SK-N-SH (cell line): Measurements from ENCODE around the gene PLEKHA4. TPM values are rescaled to one million over a fixed set of nuclear protein-coding genes. Genes with fewer than 3 reads are reported as not detected.

Experiments used
- CTCF ChIA-PET: fragments of 300-600, 350-600 bp; formaldehyde crosslinking; extraction: SDS; loops from one replicate; lab custom pipeline; 2021; lab: Yijun Ruan, JAX
- POLR2A ChIA-PET: fragments of 350-600 bp; sonication (Branson Sonifier 250); formaldehyde crosslinking; extraction: SDS; loops from one replicate; lab custom pipeline; 2020; ENCODE audit warnings: antibody characterized with exemption, inconsistent platforms; lab: Yijun Ruan, JAX
- DNase-seq: peaks from one replicate; pipeline ENCODE4 v3.0.0; 2012
- H2AFZ ChIP-seq: fragments of 200-600 bp; sonication (generic); 2 replicates; pipeline ENCODE4 v1.8.1; 2016; ENCODE audit warnings: antibody characterized with exemption, mild to moderate bottlenecking, low read depth
- H3F3A ChIP-seq: fragments of 200-600 bp; sonication (generic); replicated peaks from 2 replicates; pipeline ENCODE3; 2016; ENCODE audit warnings: antibody characterized with exemption, mild to moderate bottlenecking; ENCODE audit not compliant: insufficient read depth
- H3K27ac ChIP-seq, 2 experiments: fragments of 200-500 bp in 1 of 2; fragments of 200-600 bp in 1 of 2; sonication (Bioruptor generic) in 1 of 2; sonication (generic), shearing (Covaris generic) in 1 of 2; 2 replicates each; pipeline versions ENCODE4 v1.5.1 to v1.6.1; 2014 to 2016; ENCODE audit warnings: low read depth in 2 of 2, inconsistent platforms in 1 of 2, low read length in 1 of 2, mild to moderate bottlenecking in 1 of 2, mixed read lengths in 1 of 2
- H3K27me3 ChIP-seq: fragments of 200-600 bp; sonication (generic), shearing (Covaris generic); 2 replicates; pipeline ENCODE4 v1.6.1; 2016; ENCODE audit warnings: mixed run types; ENCODE audit not compliant: insufficient read depth
- H3K36me3 ChIP-seq, 2 experiments: fragments of 200-500 bp in 1 of 2; fragments of 200-600 bp in 1 of 2; sonication (Bioruptor generic) in 1 of 2; sonication (generic) in 1 of 2; replicated peaks in 1 of 2; 2 replicates each; pipeline versions ENCODE3 to v1.5.1; 2014 to 2016; ENCODE audit warnings: low read length in 1 of 2, mild to moderate bottlenecking in 1 of 2; ENCODE audit not compliant: insufficient read depth in 2 of 2, control insufficient read depth in 1 of 2
- H3K4me1 ChIP-seq, 2 experiments: fragments of 200-500 bp in 1 of 2; fragments of 200-600 bp in 1 of 2; sonication (Bioruptor generic) in 1 of 2; sonication (generic), shearing (Covaris generic) in 1 of 2; 2 replicates each; pipeline versions ENCODE4 v1.5.1 to v1.6.1; 2014 to 2016; ENCODE audit warnings: low read depth in 1 of 2, low read length in 1 of 2, mixed run types in 1 of 2; ENCODE audit not compliant: insufficient read depth in 2 of 2, control insufficient read depth in 1 of 2
- H3K4me2 ChIP-seq: fragments of 200-600 bp; sonication (generic), shearing (Covaris generic); 2 replicates; pipeline ENCODE4 v1.6.1; 2017; ENCODE audit warnings: mixed run types
- H3K4me3 ChIP-seq, 2 experiments: fragments of 200-500 bp in 1 of 2; fragments of 200-600 bp in 1 of 2; sonication (Bioruptor generic) in 1 of 2; sonication (generic), shearing (Covaris generic) in 1 of 2; 2 replicates each; pipeline versions ENCODE4 v1.5.1 to v1.8.1; 2014 to 2016; ENCODE audit warnings: low read depth in 2 of 2, inconsistent platforms in 1 of 2, low read length in 1 of 2, mild to moderate bottlenecking in 1 of 2, mixed read lengths in 1 of 2, moderate library complexity in 1 of 2
- H3K79me2 ChIP-seq: fragments of 200-600 bp; sonication (generic); 2 replicates; pipeline ENCODE4 v1.8.1; 2017; ENCODE audit warnings: mild to moderate bottlenecking; ENCODE audit not compliant: insufficient read depth
- H3K9ac ChIP-seq: fragments of 200-600 bp; sonication (generic); 2 replicates; pipeline ENCODE4 v1.6.1; 2017; ENCODE audit warnings: mixed run types
- H3K9me2 ChIP-seq: fragments of 200-600 bp; sonication (generic); 2 replicates; pipeline ENCODE4 v1.6.1; 2017; ENCODE audit warnings: mixed run types
- H3K9me3 ChIP-seq: fragments of 200-600 bp; sonication (generic); 2 replicates; pipeline ENCODE4 v1.6.1; 2017; ENCODE audit warnings: mixed run types, mild to moderate bottlenecking, moderate library complexity
- H4K20me1 ChIP-seq: fragments of 200-600 bp; sonication (generic); 2 replicates; pipeline ENCODE4 v1.6.1; 2017; ENCODE audit warnings: mild to moderate bottlenecking, mixed run types; ENCODE audit not compliant: insufficient read depth
- CTCF ChIP-seq: fragments of 200-600 bp; sonication (generic); IDR thresholded peaks from 2 replicates; pipeline ENCODE4 v1.6.1; 2017; ENCODE audit warnings: antibody characterized with exemption, mild to moderate bottlenecking, moderate library complexity
- ELF1 ChIP-seq: IDR thresholded peaks from 2 replicates; pipeline ENCODE4 v1.4.0; 2012
- EZH2phosphoT487 ChIP-seq: fragments of 200-600 bp; sonication (generic); IDR thresholded peaks from 2 replicates; pipeline ENCODE4 v1.6.1; 2017; ENCODE audit warnings: low read depth, mixed run types, mild to moderate bottlenecking, antibody characterized with exemption, moderate library complexity, borderline replicate concordance
- FOXM1 ChIP-seq: IDR thresholded peaks from 2 replicates; pipeline ENCODE4 v1.4.0; 2012; ENCODE audit warnings: low read depth, mild to moderate bottlenecking
- GATA2 ChIP-seq: sonication (generic); formaldehyde crosslinking; IDR thresholded peaks from 2 replicates; pipeline ENCODE4 v1.5.0; 2020; ENCODE audit warnings: mild to moderate bottlenecking, missing genetic modification reagents
- MXI1 ChIP-seq: IDR thresholded peaks from 2 replicates; pipeline ENCODE4 v1.6.1; 2012; ENCODE audit warnings: mild to moderate bottlenecking, low read depth, low read length, improper control_type of control experiment
- NRF1 ChIP-seq: IDR thresholded peaks from 2 replicates; pipeline ENCODE4 v1.6.1; 2012; ENCODE audit warnings: low read depth, mild to moderate bottlenecking, low read length
- PBX3 ChIP-seq: IDR thresholded peaks from 2 replicates; pipeline ENCODE4; 2012
- POLR2AphosphoS5 ChIP-seq: IDR thresholded peaks from 2 replicates; pipeline ENCODE4 v1.6.1; 2012; ENCODE audit warnings: low read depth, low read length
- REST ChIP-seq: IDR thresholded peaks from 2 replicates; pipeline ENCODE4 v1.6.1; 2012; ENCODE audit warnings: mild to moderate bottlenecking, low read depth, low read length, moderate library complexity
- RFX5 ChIP-seq: IDR thresholded peaks from 2 replicates; pipeline ENCODE4 v1.6.1; 2012; ENCODE audit warnings: mild to moderate bottlenecking, improper control_type of control experiment, low read length
- SIN3A ChIP-seq: IDR thresholded peaks from 2 replicates; pipeline ENCODE4 v1.6.1; 2012; ENCODE audit warnings: low read depth, mild to moderate bottlenecking, low read length, moderate library complexity, borderline replicate concordance
- YY1 ChIP-seq: IDR thresholded peaks from 2 replicates; pipeline ENCODE4 v1.4.0; 2012; ENCODE audit warnings: low read depth, mild to moderate bottlenecking
- WGBS: methylation state at CpG from one replicate; pipeline ENCODE4 v1.1.6; 2017; ENCODE audit warnings: low lambda C conversion rate; 5-methylcytosine and 5-hydroxymethylcytosine counted together
- polyA plus RNA-seq, 3 experiments: library from polyadenylated mRNA; depleted of rRNA; stranded (reverse); fragments of >200 nt; gene quantifications; 2 replicates each; pipeline ENCODE4 v1.2.3, GENCODE V29; 2012

PLEKHA4 gene
- polyA plus RNA-seq, 1 of the 3 experiments (the other 2 are of a cell fraction), result 5.6 TPM

GRCh38 chr19:48813123-48813913 is 55.1 kb downstream of the PLEKHA4 start:
- CTCF ChIA-PET, result interaction anchor here (0.7 to 4.7 kb wide), 12 partner anchors 10 to 184 kb away, joined by 3 to 27 read pairs (median 5); partner anchors contain the start of genes CA11, HSD17B14 and RUVBL2
- Histone ChIP-seq H3K9ac (no peak overlapping the region), H3K4me1 (peaks cover 0 to 12% of the 10 kb centered on the region in 2 experiments; a peak in 2 of 4 replicates), H3K4me3 (no peak overlapping the region), H3K27me3 (no peaks in the 10 kb centered on the region), H3K79me2 (no peaks in the 10 kb centered on the region), H4K20me1 (no peaks in the 10 kb centered on the region), H3K4me2 (no peak overlapping the region), H3K9me2 (no peaks in the 10 kb centered on the region), H3F3A (peaks cover 2% of the 10 kb centered on the region), H3K9me3 (no peaks in the 10 kb centered on the region), H3K27ac (no peak overlapping the region; a peak in 1 of 4 replicates), H2AFZ (no peak overlapping the region), H3K36me3 (no peaks in the 10 kb centered on the region)
- TF ChIP-seq CTCF (peak; percentile 40), FOXM1 (no peak), YY1 (no peak), GATA2 (no peak), EZH2phosphoT487 (no peak), NRF1 (no peak)
- POLR2A ChIA-PET, result interaction anchor here (1.4 kb wide), 1 partner anchor 17 kb away, joined by 4 read pairs; no protein-coding TSS in a partner anchor
- peak; percentile 47 for DNase-seq
- WGBS, result 94% methylated on average over 6 of the region's 21 CpGs

GRCh38 chr19:48812094-48812929 is 56.1 kb downstream of the PLEKHA4 start:
- Histone ChIP-seq H3K4me2 (peak overlapping the region; percentile 70), H3K4me1 (peaks cover 0 to 12% of the 10 kb centered on the region in 2 experiments; a peak in 2 of 4 replicates), H3K27me3 (no peaks in the 10 kb centered on the region), H3K9ac (no peak overlapping the region), H2AFZ (peak overlapping the region; percentile 78; the same call in 1 of the 2 replicates), H3F3A (peaks cover 4% of the 10 kb centered on the region), H3K36me3 (no peaks in the 10 kb centered on the region), H4K20me1 (no peaks in the 10 kb centered on the region), H3K79me2 (no peaks in the 10 kb centered on the region), H3K9me3 (no peaks in the 10 kb centered on the region), H3K27ac (peak overlapping the region in 1 of 2 experiments; percentile 53; a peak in 2 of 4 replicates), H3K9me2 (no peaks in the 10 kb centered on the region), H3K4me3 (peak overlapping the region; percentile 48 to 59)
- TF ChIP-seq POLR2AphosphoS5 (peak; percentile 32; the same call in 1 of the 2 replicates), RFX5 (peak; percentile 35; the same call in 1 of the 2 replicates), CTCF (no peak), PBX3 (peak; percentile 37), MXI1 (peak; percentile 42), SIN3A (0 out of 2 replicates have a peak, but pooled peaks have one; percentile 51), REST (no peak), ELF1 (no peak), GATA2 (no peak)
- peak; percentile 97 for DNase-seq
- POLR2A ChIA-PET, result interaction anchor here (0.5 to 2.3 kb wide), 3 partner anchors 17 to 18 kb away, joined by 3 to 10 read pairs (median 4); no protein-coding TSS in a partner anchor
- CTCF ChIA-PET, result interaction anchor here (0.6 to 4.7 kb wide), 12 partner anchors 9 to 185 kb away, joined by 3 to 27 read pairs (median 4); partner anchors contain the start of genes CA11, HSD17B14 and RUVBL2
- 24% methylated on average over 26 of the region's 39 CpGs for WGBS
